ENCODE data around the gene BTBD16.
A peak's percentile ranks its signal among the peaks of the same experiment; 100 is the strongest.

BTBD16 gene

GRCh38 chr10:122323189-122323588 lies 52.1 kb downstream of the BTBD16 start:
- TF ChIP-seq, protein P1, sequence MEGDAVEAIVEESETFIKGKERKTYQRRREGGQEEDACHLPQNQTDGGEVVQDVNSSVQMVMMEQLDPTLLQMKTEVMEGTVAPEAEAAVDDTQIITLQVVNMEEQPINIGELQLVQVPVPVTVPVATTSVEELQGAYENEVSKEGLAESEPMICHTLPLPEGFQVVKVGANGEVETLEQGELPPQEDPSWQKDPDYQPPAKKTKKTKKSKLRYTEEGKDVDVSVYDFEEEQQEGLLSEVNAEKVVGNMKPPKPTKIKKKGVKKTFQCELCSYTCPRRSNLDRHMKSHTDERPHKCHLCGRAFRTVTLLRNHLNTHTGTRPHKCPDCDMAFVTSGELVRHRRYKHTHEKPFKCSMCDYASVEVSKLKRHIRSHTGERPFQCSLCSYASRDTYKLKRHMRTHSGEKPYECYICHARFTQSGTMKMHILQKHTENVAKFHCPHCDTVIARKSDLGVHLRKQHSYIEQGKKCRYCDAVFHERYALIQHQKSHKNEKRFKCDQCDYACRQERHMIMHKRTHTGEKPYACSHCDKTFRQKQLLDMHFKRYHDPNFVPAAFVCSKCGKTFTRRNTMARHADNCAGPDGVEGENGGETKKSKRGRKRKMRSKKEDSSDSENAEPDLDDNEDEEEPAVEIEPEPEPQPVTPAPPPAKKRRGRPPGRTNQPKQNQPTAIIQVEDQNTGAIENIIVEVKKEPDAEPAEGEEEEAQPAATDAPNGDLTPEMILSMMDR (IDR thresholded peaks at IDR 0.05; ENCODE audit: insufficient read depth, low read depth, low read length, missing control alignments), result no peak
- H3K4me3 ChIP-seq (ENCODE audit: low read length), result no peak overlapping the region
- peak; percentile 96 for DNase-seq (ENCODE audit: low read depth)

DNA sequence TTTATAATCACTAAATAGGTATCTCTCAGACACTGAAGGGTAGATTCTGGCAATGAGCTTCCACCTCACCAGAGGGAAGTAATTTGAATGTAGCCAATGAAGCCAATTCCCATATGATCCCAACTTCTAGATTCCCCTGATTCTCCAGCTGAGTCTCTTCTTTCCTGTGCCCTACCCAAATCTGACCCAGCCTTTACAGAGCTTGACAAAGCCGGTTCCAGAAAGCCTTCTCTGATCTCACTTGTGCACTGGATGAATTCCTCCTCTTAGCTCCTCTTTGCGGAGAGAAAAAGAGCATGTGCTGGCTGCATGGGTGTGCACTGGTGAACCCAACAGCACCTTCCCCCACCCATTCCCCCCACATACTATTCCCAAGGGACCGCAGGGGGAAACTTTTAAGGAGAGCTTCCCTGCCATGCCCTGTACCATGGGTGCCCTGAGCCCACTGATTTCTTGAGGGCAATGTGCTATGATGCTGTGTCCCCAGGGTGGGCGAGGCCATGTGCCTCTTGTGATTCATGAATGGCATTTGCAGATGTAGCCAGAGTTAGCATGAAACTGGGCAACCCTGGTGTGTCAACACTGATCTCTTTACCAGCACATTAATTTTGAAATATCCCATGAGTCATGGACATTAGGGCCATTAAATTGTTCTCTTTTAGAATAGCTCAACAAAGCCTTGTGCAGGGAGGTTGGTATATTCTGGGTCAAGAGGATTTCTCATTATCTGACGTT lies 53.0 kb downstream of the BTBD16 start:
- DNase-seq (ENCODE audit: low read depth), result peak; percentile 96
- TF ChIP-seq, protein P1 (IDR thresholded peaks at IDR 0.05; ENCODE audit: insufficient read depth, low read depth, low read length, missing control alignments), result no peak
- no peak overlapping the region for H3K4me3 ChIP-seq (ENCODE audit: low read length)

DNA sequence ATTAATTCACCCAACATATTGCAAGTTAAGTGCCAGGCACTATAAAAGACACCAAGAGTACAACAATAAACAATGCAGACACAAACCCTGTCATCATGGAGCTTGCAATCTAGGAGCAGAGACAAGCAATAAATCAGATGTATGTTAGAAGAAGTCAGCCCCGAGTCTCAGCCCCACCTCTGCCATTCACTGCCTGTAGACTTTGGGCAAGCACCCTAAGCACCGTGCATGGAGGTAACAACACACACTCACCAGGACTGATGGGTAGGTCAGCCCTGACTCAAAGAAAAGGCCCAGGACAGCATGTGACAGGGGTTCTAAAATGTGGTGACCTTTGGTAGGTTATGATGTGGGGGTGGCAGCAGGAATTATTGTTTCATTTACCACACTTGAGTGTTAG lies 54.1 kb downstream of the BTBD16 start:
- no peak for DNase-seq (ENCODE audit: low read depth)
- no peak overlapping the region for H3K4me3 ChIP-seq (ENCODE audit: low read length)
- TF ChIP-seq, protein P1 (IDR thresholded peaks at IDR 0.05; ENCODE audit: insufficient read depth, low read depth, low read length, missing control alignments), result no peak

- TF ChIP-seq, protein P1 (IDR thresholded peaks at IDR 0.05; ENCODE audit: insufficient read depth, low read depth, low read length, missing control alignments), result no peak
- DNase-seq (ENCODE audit: low read depth), result no peak
- no peak overlapping the region for H3K4me3 ChIP-seq (ENCODE audit: low read length)
These were observed 55.3 kb downstream of the BTBD16 start for GRCh38 chr10:122326385-122326784.

- H3K4me3 ChIP-seq (ENCODE audit: low read length), result no peak overlapping the region
- TF ChIP-seq, protein P1 (IDR thresholded peaks at IDR 0.05; ENCODE audit: insufficient read depth, low read depth, low read length, missing control alignments), result no peak
- DNase-seq (ENCODE audit: low read depth), result no peak
These were observed 55.7 kb downstream of the BTBD16 start for GRCh38 chr10:122326806-122327205.

- H3K4me3 ChIP-seq (ENCODE audit: low read length), result no peak overlapping the region
- TF ChIP-seq, protein P1 (IDR thresholded peaks at IDR 0.05; ENCODE audit: insufficient read depth, low read depth, low read length, missing control alignments), result no peak
- no peak for DNase-seq (ENCODE audit: low read depth)
These were observed 56.4 kb downstream of the BTBD16 start for GRCh38 chr10:122327237-122328206.
